ENCODE measurements around the gene P3R3URF.

P3R3URF gene

GRCh38 chr1:46193285-46193684 lies 17.0 kb upstream of the P3R3URF start:
- no peak for DNase-seq

GRCh38 chr1:46192171-46192570 lies 15.9 kb upstream of the P3R3URF start:
- DNase-seq = no peak

- no peak for DNase-seq
Observed at GRCh38 chr1:46191033-46191701, 14.9 kb upstream of the P3R3URF start.

GRCh38 chr1:46190539-46190938 lies 14.3 kb upstream of the P3R3URF start:
- no peak for DNase-seq

- no peak for DNase-seq
Observed at GRCh38 chr1:46188295-46189030, 12.2 kb upstream of the P3R3URF start.

- no peak for DNase-seq
Observed at GRCh38 chr1:46187106-46187869, 11.0 kb upstream of the P3R3URF start.

- DNase-seq = no peak
Observed at GRCh38 chr1:46186076-46186475, 9.8 kb upstream of the P3R3URF start.

- no peak for DNase-seq
Observed at GRCh38 chr1:46184920-46185658, 8.8 kb upstream of the P3R3URF start.

GRCh38 chr1:46183926-46184557 lies 7.8 kb upstream of the P3R3URF start:
- DNase-seq = no peak

- peak; percentile 78 for DNase-seq
Observed at GRCh38 chr1:46183079-46183847, 7.0 kb upstream of the P3R3URF start.

GRCh38 chr1:46181343-46182260 lies 5.3 kb upstream of the P3R3URF start:
- no peak for DNase-seq

- no peak for DNase-seq
Observed at GRCh38 chr1:46180082-46180616, 3.9 kb upstream of the P3R3URF start.

GRCh38 chr1:46179138-46180081 lies 3.1 kb upstream of the P3R3URF start:
- DNase-seq = peak; percentile 89

- no peak for DNase-seq
Observed at GRCh38 chr1:46175243-46175642, 1.0 kb downstream of the P3R3URF start.

- no peak for DNase-seq
Observed at GRCh38 chr1:46174448-46175231, 1.6 kb downstream of the P3R3URF start, which contains the start of gene TSPAN1. TSPAN1 (plus strand) TSS chr1:46175087; CDS start chr1:46181108, 6,021 bp downstream.

GRCh38 chr1:46173361-46173856 lies 2.9 kb downstream of the P3R3URF start:
- DNase-seq = no peak

GRCh38 chr1:46172321-46172720 lies 4.0 kb downstream of the P3R3URF start:
- DNase-seq = no peak

GRCh38 chr1:46171871-46172270 lies 4.4 kb downstream of the P3R3URF start:
- DNase-seq = no peak

Data from right hindlimb (tissue), 1 donor.